Activated CD8-positive, alpha-beta memory T cell treated with anti-CD3 and anti-CD28 coated beads, Interleukin-2, amount 50 U/mL, for 24 hours (primary cell): ENCODE data around the gene TSC22D1.
"Not testable (repeated sequence)": the region's sequence is repeated elsewhere in the genome, so short reads cannot be mapped to it uniquely, and the experiment has no call there.

ENCODE experiments used
- DNase-seq: peaks from one replicate; pipeline ENCODE4 v3.0.0-alpha.2; 2020; ENCODE audit errors: extremely low read depth

The TSC22D1 gene

GRCh38 chr13:44575741-44576350, at the start of gene TSC22D1:
Gene TSC22D1 (minus strand): TSS chr13:44576330. CDS start chr13:44576074, 256 bp downstream.
- DNase-seq = no peak

- DNase-seq = no peak
Measured at GRCh38 chr13:44622708-44623107, 46.6 kb upstream of the TSC22D1 start.

GRCh38 chr13:44622261-44622660, 46.1 kb upstream of the TSC22D1 start:
- no peak for DNase-seq

- no peak for DNase-seq
Measured at GRCh38 chr13:44620057-44620456, 43.9 kb upstream of the TSC22D1 start.

GRCh38 chr13:44619651-44620050, 43.5 kb upstream of the TSC22D1 start:
- DNase-seq = no peak

- no peak for DNase-seq
Measured at GRCh38 chr13:44618326-44618725, 42.2 kb upstream of the TSC22D1 start.

GRCh38 chr13:44617648-44618047, 41.5 kb upstream of the TSC22D1 start:
- DNase-seq = no peak

GRCh38 chr13:44609137-44609536, 33.0 kb upstream of the TSC22D1 start:
- no peak for DNase-seq

GRCh38 chr13:44605721-44606120, 29.6 kb upstream of the TSC22D1 start:
- DNase-seq = no peak

GRCh38 chr13:44605275-44605674, 29.1 kb upstream of the TSC22D1 start:
- DNase-seq = no peak

GRCh38 chr13:44601586-44601985, 25.5 kb upstream of the TSC22D1 start:
- no peak for DNase-seq

- not testable (repeated sequence) for DNase-seq
Measured at GRCh38 chr13:44593861-44594592, 17.9 kb upstream of the TSC22D1 start.

GRCh38 chr13:44592216-44592847, 16.2 kb upstream of the TSC22D1 start:
- DNase-seq = no peak

- DNase-seq = no peak
Measured at GRCh38 chr13:44591316-44591715, 15.2 kb upstream of the TSC22D1 start.

- no peak for DNase-seq
Measured at GRCh38 chr13:44583137-44583536, 7.0 kb upstream of the TSC22D1 start.

GRCh38 chr13:44578067-44578400, 1.9 kb upstream of the TSC22D1 start:
- no peak for DNase-seq

- DNase-seq = peak; percentile 91
Measured at GRCh38 chr13:44577236-44578066, 1.3 kb upstream of the TSC22D1 start.

GRCh38 chr13:44576351-44577235, 463 bp upstream of the TSC22D1 start:
- DNase-seq = no peak

GRCh38 chr13:44575035-44575434, 1.1 kb downstream of the TSC22D1 start:
- DNase-seq = no peak

GRCh38 chr13:44574466-44574855, 1.7 kb downstream of the TSC22D1 start:
- DNase-seq = no peak

- no peak for DNase-seq
Measured at GRCh38 chr13:44573790-44574465, 2.2 kb downstream of the TSC22D1 start.
